ENCODE results near the gene SLC9B2.
A peak's percentile ranks its signal among the peaks of the same experiment; 100 is the strongest.

Gene SLC9B2

DNA sequence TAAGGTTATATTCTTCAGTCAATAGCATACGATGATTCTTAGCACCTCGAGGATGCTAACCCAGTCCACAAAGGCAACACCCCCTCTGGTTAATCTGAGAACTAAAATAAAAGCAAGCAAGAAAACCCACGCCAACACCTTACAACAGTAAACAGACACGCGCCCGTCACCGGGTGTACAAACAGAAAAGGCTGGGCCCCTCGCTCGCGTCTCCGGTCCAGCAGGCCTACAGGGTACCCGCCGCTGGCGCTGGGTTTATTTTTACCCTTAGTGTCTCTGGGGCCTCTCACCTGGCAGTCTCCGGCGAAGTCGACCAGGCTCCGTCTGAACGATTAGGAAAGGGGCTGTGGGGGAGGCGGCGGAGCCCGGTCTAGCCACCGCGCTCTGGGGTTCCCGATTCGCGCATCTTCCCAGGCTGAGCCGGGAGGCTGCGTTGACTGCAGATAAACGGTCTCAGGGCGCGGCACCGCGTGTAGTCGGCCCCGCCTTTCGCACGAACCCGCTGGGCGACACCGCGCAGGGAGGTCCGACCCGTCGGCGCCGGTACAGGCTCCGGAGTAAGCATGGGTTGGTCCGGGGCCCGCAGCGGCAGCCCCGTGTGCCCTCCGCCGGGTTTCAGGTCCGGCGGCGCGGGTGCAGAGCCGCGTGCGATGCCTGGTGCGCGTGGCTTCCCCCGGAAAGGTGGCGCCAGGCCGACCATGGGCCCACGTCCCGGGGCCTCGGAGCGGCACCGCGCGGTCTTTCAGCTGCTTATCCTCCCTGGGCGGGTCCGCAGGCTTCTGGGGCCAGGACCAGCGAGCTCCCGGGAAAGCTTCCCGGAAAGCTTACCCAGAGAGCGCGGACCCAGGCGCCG, 441 bp downstream of the SLC9B2 start:
- DNase-seq (ENCODE audit: low spot score), result peak; percentile 65

DNA sequence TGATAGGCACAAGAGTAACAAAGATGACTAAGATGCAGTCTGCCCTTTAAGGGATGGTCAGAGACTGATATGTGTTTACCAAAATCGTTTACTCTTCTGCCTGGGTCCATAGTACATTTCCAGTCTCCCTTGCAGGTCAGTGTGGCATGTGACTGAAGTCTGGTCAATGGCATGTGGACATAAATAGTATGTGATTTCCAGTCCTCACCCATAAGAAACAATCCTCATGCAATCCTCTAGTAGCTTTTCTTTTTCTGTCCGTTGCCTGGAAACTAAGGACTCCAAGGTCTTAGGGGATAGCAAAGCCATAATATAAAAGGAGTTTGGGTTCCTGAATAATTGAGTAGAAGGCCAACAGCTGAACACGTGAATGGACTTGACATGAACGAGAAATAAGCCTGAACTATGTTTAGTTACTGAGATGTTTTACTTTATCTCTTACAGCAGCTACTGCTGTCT, 1.1 kb downstream of the SLC9B2 start:
- no peak for DNase-seq (ENCODE audit: low spot score)

DNA sequence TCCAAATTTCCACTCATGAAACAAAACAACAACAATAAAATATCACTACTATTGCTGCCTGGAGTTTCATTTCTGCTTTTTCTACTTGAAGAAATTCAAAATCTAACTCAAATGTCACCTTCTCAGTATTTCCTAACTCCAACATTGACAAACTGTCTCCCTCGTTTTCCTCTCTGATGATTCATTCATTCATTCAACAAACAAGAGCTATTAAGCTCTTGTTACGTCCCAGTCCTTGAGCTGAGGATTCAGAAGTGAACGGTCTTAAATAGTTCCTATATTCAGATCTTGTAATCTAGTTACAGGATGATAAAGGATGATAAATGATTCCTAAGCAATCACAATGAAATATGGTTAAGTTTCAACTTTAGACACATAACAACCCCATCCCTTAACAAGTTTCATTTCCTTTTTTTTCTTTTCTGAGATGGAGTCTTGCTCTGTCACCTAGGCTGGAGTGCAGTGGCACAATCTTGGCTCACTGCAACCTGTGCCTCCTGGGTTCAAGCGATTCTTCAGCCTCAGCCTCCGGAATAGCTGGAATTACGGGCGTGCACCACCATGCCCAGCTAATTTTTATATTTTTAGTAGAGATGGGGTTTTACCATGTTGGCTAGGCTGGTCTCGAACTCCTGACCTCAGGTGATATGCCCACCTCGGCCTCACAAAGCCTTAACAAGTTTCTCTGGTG, 1.7 kb downstream of the SLC9B2 start:
- no peak for DNase-seq (ENCODE audit: low spot score)

DNA sequence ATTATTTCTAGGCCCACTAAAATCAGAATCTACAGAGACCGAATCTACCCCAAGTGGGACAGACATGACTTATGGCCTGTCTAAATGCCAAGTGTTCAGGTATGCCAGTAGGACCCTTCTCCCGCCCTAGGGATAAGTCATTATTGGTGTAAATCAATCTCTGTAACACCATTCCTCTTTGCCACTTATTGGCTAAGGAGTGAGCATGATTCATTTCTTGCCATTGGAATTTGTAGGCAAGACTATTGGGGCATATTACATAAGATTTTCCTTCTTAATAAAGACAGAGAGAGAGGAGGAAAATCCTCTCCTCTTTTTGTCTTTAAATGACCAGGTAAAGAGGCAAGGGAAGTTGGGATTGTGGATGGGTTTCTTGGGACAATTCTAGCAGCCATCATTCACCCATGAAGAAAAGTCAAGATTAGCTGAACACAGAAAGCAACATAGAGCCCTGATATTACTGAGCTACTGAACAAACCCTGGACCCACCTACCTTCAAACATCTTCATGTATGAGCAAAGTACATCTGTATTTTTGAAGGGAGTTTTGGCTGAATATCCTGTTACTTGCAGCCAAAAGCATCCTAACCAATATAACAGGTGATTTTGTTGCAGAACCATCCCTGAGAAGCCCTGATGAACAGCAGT, 2.6 kb downstream of the SLC9B2 start:
- DNase-seq (ENCODE audit: low spot score), result no peak

DNA sequence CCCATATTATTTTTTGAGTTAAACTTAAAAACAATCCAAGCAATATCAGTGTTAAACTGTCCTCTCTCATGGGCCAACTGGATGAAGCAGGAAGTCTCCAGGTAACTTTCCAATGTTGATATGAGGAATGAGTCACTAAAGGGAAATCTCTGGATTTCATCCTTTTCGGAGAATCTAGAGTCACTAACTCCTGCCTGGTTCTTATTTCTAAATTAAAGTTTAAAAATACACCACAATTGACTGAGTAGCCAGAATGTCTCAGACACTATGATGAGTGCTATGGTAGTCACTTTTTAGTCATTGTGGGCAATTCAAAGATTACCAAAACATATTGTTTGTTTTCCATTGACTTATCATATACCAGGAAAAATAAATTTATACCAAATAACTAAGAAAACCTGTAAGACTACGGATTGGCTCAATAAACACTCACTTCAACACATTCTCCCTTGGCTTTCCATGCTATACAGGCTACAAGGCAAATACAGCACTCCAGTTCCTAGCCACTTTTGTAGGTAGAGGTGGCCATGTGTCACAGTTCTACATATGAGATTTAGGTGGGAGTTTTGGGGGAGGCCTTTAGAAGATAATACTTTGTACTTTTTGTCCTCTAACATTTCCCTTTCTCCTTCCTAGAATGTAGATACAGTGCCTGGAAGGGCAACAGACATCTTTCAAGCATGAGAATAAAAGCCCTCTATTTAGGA, 8.6 kb downstream of the SLC9B2 start:
- no peak for DNase-seq (ENCODE audit: low spot score)

DNA sequence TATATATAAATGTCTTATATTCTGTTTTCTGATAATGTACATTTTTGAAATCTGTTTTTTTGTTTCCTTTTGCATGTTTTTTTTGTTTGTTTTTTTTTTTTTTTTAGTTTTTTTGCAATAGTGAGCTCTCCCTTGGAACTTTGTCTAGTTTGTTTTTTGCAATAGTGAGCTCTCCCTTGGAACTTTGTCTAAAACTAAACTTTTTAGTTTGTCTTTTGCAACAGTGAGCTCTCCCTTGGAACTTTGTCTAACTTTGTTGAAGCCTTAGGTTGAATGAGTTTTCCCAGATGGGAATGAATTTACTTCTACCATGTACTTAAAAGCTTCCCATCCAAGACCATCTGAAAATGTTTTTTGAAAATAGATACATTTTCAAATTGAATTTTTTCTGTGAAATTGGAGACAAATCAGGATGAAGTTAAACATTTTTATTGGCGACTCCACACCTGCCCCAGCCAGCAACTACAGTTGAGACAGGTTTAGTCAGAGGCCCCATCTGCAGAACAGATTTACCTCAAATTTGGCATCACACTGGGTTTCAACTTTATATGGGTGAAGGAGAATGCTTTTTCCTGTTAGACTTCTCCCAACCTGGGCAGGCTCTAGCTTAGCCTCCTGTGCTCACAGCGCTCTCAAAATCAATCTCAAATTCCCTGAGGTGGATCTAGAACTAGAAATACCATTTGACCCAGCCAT, 16.0 kb downstream of the SLC9B2 start:
- no peak for DNase-seq (ENCODE audit: low spot score)

DNA sequence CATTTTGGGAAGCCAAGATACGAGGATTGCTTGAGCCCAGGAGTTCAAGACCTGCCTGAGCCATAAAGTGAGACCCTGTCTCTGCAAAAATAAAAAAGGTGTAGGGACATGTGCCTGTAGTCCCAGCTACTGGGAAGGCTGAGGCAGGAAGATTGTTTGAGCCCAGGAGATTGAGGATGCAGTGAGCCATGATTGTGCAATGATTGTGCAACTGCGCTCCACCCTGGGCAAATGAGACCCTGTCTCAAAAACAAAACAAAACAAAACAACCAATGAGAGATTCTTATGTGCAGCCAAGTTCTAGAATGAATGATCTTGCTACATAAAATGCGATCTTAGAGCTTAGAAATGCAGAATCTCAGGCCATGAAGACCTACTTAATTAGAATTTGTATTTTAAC, 22.5 kb downstream of the SLC9B2 start:
- DNase-seq (ENCODE audit: low spot score), result no peak

DNA sequence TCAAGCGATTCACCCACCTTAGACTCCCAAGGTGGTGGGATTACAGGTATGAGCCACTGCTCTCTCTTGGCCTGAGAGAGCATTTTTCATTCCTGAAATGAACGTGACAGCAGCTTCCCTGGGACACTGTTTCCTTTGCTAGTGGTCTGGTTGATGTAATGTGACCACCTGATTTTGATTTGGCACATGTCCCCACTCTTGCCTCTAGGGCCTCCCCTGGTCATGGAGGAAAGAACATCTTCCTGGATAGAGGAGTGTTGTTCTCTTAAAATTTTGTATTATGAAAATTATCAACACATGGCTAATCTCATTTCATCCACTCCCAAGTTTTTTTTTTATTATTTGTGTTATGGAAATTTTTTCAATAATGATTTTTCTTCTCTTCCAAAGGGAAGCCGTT, 23.8 kb downstream of the SLC9B2 start:
- DNase-seq (ENCODE audit: low spot score), result no peak

DNA sequence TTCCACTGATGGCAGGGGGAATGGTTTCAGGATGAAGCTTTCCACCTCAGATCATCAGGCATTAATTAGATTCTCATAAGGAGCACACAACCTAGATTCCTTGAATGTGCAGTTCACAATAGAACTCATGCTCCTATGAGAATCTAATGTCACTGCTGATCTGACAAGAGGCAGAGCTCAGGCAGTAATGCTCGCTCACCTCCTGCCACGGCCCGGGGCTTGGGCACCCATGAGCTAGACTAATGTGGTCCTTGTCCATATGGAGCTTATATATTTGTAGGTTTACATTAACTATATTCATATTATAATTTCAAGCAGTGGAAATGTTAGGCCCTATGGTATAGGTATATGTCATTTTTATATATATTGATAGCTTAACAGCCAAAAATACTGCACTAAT, 24.4 kb downstream of the SLC9B2 start:
- no peak for DNase-seq (ENCODE audit: low spot score)

DNA sequence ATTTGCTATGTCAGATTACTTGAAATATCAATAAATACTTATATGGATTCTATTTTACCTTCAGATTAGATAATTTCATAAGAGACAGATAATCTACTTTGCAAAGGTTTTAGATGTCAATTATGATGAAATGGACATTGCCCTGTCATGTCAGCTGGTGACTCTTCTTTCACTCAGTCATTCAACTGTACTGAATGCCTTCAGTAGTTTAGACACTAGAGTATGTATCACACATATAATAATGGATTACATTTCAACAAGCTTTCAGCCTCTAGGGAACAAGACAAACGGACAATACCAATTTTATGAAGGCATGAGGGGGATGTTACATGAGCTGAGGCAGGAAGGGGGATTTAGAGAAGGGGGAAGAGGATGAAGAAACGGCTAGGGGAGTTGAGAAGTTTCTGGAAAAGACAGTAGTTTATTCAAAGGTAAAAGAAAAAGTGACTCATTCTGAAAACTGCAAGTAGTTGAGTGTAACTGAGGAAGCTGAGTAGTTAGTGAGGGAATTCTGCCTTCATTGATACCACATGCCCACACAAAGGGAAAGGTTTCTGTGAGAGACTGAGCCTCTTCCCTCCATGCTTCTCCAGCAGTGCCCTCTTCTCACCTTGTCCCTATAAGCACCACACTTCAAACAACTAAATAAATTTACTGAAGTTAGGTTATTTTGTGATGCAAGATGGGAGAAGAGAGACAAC, 25.7 kb downstream of the SLC9B2 start:
- no peak for DNase-seq (ENCODE audit: low spot score)

DNA sequence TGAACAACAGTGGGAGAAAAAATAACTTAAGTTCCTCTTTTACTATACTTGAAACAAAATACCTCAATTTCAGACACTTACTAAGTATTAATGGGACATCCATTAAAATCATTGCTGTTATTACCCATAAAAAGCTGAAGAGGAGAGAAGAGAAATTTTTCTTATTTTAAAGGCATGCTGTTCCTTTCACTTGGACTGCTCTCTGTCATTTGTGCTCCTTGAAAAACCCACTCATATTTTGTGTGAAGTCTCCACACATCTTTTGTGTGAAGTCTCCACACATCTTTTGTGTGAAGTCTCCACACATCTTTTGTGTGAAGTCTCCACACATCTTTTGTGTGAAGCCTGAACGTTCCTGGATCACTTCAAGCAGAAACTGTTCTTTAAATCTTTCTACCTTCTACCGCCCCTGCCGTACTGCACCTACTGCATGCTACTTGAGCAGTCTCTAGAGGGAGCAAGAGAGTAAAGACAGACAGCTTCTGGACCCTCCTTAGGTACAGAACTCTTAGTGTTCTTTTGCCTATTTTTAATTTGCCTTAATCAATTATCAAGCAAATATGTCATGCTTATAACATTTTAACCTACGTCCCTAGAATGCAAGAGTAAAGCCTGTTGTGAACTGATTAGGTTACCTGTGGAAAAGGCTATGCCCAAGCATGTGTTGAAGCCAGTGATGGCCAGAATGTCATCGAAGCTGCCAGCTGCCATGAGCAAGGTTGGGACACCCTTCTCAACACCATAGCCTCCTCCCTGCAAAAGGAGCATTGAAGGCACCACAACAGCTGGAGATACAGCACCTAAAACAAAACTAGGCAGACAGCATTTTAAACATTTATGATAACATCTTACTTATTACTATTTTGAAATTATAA, 29.9 kb downstream of the SLC9B2 start:
- peak; percentile 54 for DNase-seq (ENCODE audit: low spot score)

DNA sequence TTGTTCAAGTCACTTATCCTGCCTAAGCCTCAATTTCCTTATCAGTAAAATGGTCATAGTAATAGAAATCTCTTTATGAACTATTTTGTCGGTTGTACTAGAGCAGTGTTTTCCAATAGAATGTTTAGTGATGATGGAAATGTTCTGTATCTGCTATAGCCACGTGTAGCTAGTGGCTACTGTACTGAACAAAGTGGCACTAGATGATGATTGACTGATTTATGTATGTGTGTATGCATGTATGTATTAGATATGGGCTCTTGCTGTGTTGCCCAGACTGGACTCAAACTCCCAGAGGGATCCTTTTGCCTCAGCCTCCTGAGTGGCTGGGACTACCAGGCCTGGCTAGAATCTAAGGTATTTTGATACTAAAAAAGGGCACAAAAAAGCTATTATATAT, 32.4 kb downstream of the SLC9B2 start:
- DNase-seq (ENCODE audit: low spot score), result no peak

DNA sequence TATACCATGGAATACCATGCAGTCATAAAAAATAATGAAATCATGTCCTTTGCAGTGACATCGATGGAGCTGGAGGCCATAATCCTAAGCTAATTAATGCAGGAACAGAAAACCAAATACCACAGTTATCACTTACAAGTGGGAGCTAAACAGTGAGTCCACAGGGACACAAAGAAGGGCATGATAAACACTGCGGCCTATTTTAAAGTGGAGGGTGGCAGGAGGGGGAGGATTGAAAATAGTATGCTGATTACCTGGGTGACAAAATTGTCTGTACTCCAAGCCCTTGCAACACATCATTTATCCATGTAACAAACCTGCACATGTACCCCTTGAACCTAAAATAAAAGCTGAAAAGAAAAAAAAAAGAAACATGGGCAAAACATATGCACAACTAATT, 40.4 kb downstream of the SLC9B2 start:
- no peak for DNase-seq (ENCODE audit: low spot score)

DNA sequence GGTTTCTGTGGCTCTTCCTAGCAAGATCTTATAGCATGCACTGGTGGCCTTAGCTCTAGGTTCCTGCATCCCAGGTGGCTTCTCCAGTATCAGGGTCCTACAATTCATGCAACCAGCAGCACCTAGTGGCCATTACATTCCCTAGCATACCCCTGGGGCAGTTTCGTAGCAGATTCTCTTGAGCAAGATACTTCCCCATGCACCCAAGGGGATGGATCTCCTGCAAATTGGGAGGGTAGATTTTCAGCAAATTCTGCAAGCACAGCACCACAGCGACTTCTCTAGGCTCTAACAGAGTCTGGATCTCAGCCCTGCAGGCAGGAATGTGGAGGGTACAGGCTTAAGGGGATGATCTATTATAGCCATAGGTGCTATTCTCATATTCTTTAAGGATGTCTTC, 44.0 kb downstream of the SLC9B2 start:
- no peak for DNase-seq (ENCODE audit: low spot score)

DNA sequence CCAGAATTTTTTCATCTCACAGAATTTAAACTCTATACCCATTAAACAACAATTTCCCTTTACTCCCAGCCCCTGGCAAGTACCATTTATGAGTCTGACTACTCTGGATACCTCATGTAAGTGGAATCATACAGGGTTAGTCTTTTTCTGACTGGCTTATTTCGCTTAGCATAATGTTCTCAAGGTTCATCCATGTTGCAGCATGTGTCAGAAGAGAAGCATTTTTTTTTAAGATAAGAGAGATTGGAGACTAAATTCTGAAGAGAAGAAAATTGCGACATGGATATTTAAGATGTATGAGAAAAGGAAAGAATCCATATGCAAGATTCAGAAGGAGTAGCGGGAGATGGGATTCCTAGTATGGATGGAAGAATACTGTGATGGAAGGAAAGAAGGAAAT, 45.8 kb downstream of the SLC9B2 start:
- DNase-seq (ENCODE audit: low spot score), result no peak

DNA sequence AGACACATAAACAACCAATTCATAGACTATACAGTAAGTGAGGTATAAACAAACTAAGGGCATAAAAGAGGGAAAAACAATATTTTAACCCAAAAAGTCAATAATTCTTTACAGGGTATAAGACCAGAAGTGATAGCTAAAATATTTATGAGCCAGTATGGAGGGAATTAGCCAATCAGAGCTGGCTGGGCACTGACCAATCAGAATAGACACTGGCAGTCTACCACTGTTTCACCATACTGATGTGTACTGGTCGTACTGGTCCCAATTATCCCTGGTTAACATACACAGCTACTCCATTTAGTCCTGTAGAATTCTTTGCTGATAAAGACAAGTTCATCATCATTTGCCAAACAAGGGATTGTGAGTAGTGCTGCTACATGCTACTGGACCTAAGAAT, 47.3 kb downstream of the SLC9B2 start:
- DNase-seq (ENCODE audit: low spot score), result no peak

DNA sequence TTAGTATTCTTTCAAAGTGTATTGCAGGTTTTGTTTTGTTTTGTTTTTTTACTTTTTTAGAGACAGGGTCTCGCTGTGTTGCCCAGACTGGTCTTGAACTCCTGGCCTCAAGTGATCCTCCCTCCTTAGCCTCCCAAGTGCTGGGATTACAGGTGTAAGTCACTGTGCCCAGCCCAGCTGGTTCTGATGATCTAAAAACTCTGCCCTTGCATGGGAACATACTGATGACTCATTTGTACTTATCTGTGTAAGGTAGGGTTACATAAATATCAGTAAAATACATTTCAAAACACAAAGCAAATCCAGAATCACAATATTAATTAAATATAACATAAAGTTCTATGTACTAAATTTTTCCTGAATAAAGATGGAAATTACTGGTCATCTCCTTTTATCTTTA, 49.7 kb downstream of the SLC9B2 start:
- DNase-seq (ENCODE audit: low spot score), result no peak

DNA sequence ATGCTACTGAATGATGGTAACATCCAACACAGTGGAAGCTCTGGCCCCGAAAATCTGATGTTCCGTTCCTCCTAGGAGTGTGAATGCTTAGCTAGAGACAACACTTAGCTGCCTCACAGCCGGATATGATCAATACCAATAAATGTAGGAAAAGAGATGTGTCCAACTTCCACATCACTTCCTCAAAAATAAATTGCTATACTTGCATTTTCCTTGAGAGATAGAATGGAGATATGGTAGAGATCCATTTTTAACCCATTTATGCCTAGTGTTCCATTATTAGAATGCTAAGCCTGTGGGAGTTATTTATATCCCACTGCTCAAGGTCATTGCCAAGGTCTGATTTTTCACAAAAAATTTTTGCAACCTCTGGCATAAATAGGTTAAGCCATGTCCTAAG, 51.6 kb downstream of the SLC9B2 start:
- DNase-seq (ENCODE audit: low spot score), result no peak

DNA sequence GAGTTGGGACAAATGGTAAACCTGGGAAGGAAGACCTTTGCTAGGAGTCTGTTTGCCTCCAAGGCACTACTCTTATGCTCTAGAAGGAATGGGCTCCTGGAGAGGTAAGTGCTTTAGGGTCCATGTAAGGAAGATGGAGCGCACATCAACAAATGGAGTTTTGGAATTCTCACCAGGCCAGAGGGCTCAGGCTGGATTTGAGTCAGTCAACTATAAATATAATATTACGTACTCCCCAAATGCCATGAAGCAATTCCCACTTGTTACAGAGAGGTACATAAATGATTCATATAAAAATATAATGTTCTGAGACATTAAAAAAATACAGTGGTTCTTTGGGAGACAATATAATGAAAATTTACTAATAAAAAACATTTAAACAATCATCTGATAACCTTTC, 55.4 kb downstream of the SLC9B2 start:
- no peak for DNase-seq (ENCODE audit: low spot score)

Measured in activated CD4-positive, alpha-beta T cell treated with anti-CD3 and anti-CD28 coated beads, Interleukin-2, Interleukin-4, amounts not matched to agents 100 ng/mL and 50 ng/mL, durations not matched to agents 16 hours and 8 hours (primary cell).